HG03064 (cell line): ENCODE results near the gene TOX3.

ENCODE experiments used
- ATAC-seq: cut with Tn5 transposase; IDR thresholded peaks from one replicate; pipeline ENCODE4 v1.9.1; 2021; ENCODE audit warnings: low read depth; ENCODE audit not compliant: unreplicated experiment

Gene TOX3

DNA sequence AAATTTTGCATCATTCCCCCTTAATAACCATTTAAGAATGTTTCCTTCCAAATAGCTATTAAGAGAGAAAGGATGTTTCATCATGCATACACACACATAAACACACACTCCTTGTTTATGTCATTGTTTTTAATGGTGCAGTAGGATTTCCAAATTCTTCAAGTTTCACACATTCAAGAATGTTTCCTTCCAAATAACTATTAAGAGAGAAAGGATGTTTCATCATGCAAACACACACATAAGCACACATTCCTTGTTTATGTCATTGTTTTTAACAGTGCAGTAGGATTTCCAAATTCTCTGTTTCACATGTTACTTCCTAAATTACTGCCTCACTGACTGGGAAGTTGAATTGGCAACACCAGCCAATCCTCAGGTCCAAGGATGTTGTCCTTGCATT, 7.8 kb downstream of the TOX3 start:
- no peak for ATAC-seq

DNA sequence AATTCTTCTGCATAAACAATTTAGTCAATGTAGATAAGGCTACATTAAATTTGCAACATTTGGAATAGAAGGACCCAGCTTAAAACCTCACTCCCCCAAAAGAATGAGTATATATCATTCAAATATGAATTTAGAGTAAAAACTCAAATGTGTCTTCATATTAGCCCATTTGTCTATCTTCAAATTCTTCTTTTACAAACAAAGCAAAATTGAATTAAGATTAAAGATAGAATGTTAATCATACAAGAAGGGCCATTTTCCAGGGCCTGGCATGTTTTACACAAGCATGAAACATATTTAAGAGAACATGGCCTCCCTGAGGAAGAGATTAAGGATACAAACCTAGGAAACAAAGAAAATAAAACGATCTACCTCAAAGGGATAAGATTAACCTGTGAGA, 8.4 kb downstream of the TOX3 start:
- no peak for ATAC-seq

DNA sequence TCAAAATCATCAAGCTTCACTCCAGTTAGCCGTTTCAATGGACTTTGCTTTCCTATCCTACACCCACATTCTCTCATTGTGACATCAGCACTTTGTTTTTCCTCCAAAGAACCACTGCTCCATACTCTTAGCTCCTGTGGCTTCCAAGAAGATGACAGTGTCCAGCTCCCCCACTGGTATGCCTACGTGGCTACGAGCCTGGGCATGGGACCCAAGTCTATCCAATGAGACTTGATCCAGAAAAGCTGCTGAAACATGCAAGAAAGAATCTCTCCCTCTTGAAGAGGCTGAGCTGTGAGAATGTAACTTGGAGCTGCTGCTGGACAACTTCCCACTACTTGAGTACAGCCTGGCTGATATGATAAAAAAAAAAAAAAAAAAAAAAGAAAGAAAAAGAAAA, 9.4 kb downstream of the TOX3 start:
- ATAC-seq, result no peak

DNA sequence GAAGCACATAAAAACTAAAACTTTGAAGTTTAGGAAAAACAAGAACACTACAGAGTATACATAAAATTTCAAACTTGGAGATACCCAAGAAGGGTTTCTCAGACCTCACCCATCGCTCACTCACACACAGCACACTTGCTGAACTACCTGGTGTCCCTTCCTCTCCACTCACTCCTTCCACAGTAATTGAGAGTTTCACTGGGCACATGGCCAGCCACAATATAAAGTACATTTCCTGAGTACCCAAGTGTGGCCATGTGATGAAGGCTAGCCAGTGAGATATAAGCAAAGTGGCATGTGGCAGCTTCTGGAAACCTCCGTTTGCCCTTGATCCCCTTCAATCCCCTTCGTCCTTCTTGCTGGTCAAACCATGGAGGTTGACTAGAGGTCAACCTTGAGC, 11.9 kb downstream of the TOX3 start:
- ATAC-seq, result no peak

DNA sequence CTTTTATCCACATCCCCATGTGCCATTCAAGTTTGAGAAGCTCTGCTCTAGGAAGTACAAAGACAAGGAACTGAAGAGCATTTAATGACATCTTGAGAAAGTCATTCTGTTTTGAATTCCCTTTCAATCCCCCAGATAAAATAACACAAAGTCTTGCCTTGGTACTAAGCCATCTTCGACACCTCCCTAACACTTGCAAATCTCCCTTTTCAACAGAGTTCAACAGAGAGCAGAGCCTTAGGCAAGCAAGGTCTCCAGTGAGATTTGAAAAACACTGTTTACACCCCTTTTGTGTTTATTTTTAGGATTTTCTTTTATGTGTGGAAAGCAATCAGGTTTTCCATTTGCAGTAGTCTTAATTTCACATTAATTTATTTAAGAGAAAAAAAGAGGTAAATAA, 13.6 kb downstream of the TOX3 start:
- ATAC-seq, result no peak

DNA sequence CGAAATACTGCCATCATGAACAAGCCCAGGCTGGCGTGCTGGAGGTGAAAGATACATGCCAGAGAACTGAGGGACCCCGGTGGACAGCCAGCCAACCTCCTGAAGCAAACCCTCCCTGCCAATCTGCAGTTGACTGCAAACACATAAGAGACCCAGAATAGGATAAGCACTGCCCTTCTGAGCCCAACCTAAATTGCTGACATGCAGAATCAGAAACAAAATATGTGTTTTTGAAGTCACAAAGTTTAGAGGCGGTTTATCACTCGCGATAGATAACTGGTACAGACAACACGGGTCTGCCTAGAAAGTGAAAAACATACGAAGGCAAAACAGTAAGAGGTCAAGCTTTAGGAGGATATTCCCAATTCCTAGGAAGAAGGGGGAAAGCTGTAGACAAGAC, 14.6 kb downstream of the TOX3 start:
- ATAC-seq, result no peak

DNA sequence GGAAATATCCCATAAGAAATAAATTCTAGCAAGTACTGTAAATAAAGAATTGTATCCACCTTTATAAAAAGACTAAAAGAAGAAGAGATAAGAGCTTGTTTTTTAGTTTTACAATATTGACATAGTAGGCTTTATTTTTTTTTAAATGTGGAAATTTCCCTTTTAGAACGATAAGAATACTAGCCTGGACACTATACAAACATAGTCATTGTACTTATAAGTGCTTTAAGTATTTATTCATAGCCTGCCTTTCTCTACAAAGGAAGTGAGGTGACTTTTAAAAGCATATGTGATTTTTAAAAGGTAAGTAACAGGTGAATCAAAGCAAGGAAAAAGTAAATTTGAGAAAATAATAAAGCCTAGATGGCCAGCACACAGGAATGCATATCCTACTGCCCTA, 17.7 kb downstream of the TOX3 start:
- no peak for ATAC-seq

DNA sequence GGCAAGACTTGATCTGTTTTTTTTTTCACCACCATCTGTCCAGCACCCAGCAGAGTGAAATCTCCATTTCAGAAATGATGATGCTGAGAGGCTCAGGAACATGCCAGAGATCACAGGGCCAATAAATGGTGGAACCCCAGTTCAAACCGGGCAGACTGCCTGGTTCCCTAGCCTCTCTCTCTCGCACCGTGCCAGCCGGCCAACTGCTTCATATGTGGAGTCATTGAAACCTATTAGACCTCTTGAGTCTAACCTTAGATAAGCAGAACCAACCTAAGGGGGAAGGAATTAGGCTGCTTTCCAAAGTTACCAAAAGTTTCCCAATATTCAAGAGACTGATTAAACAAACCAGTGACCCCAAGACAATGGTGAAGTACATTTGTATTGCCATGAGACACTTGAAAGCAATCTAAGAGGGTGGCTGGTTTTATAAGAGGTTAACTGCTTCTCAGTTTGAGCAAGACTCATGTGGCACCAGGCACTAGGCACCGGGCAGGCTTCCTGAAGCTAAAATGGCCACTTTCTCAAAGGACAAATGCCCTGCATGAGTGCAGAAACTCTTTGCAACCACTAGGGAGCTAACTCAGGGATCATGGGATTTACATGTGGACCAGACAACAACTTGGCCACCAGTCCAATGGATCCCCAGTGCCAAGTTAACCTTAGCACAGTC, 18.4 kb downstream of the TOX3 start:
- ATAC-seq, result no peak

DNA sequence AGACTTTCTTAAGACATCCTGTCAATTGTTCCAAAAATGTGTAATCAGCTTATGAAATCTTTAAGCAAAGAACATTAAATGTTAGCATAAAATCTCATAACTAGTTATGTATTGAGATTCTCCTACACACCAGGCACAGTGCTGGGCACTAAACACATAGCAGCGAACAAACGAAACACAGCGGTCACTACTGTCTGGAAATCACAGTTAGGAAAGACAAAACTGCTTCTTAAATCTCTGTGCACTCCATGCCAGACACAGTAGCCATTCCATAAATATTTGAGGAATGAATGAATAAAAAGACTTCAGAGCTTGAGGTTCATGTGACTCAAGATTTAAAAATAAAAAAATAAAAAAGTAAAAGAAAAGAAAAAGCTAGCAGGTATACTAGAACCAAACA, 20.1 kb downstream of the TOX3 start:
- ATAC-seq, result no peak

DNA sequence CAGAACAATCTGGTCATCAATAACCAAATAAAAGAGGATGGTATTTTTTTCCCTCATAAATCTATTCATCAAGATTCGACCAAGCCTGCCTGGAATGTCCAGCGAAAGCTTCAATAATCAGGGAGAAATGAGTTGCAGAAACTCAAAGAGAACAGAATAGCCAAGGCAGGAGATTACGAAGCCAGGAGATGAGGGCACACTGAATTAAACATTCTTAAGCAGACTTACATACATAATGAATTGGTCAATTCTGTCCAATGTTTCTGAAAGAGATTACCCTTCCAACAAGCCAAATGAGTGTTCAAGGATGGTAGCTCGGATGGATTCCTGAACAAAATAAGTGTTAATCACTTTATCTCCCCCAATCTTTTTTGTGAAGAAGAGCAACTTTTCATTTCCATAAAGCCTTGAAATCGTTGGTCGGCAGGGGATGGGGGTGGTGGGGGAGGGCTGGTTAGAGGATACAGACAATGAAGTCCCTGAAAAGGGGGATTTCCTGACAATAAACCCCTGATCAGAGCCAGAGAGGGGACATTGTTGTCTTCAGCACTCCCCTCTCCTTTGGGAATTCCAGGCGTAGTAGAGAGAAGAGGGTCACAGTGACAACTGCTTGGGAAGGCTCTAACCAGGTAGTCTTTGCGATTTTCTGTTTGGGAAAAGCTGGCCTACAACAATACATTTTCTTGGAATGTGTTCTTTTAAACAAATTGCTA, 20.7 kb downstream of the TOX3 start:
- no peak for ATAC-seq

DNA sequence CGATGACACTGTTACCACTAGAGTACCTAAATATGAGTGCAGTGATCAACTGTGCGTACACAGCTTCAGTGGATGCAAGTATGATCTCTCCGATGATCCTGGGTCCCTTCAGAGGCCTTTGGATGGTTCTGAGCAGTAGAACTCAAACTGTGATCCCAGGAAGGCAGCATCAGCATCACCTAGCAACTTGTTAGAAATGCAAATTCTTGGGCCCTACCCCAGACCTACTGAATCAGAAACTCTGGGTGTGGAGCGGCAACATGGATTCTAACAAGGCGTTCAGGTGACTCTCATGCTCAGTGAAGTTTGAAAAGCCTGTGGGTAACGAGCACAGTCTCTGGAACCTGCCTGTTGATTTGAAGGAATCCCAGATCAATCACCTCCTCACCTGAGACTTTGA, 25.4 kb downstream of the TOX3 start:
- no peak for ATAC-seq

DNA sequence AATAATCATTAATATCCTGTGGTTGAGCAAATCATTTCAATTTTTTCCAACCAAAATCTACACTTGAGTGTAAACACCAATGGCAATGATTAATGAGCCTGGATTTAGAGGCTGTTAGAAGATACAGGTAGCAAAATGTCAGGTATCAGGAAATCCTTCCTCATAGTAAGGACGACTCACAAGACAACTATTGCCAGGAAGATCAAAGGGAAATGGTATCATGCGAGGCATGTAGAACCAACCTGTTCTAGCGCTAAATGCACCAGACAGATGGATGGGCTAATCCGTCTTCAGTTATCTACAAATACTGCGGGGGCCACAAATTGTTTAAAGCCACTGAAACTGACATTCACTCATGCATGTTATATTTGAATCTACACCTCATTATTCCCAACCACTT, 28.1 kb downstream of the TOX3 start:
- ATAC-seq, result no peak

DNA sequence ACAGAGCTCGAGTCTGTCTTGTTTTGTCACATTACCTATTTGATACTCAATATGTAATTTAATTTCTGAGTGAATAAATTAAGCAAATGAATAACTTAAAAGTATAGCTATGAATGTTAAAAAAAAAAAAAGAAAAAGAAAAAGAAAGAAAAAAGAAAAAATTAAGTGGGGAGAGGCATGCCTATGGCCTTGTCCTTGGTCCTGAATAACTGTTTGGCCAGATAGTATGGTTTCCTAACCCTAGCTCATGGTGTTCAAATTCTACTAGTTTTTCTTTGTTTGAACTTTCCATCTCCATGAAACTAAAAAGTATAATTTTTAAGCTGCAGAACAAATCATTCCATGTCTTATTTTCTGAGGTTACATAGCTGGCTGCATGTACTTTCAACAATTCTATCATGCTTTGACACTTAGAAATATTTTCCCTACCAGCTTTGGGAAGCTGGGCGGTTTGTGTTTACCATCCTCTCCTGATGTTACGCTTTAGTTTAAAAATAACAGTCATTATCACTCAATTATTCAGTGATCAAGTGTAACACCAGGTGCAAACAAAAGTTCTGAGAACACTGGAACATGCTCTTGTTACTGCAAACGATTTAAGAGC, 31.8 kb downstream of the TOX3 start:
- no peak for ATAC-seq

DNA sequence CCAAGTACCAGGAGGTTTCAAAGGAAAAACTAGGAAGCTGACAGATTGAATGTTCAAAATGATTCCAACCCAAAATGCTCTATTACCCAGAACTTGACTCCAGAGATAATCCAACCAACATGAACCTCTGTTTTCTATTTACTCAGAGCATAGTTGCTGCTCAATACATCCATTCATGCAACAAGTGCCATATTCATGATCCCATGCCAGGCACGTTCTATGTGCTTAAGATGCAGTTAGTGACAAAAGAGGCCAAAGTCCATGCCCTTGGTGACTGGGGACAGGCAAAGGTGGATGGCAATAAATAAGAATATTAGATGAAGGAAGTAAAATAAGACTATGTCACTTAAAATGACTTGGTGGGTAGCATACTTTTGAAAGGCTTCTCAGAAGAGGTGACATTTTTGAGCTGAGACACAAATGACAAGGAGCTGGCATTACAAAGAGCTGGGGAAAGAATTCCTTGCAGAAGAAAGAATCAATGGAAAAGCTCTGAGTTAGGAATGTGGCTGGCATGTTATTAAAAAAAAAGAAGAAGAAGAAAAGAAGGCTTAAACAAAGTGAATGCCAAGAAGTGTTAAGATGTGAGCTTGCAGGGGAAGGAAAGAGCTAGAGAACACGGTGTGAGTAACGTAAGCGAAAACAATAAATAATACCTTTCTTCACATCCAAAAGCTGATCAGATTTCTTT, 34.5 kb downstream of the TOX3 start:
- no peak for ATAC-seq

DNA sequence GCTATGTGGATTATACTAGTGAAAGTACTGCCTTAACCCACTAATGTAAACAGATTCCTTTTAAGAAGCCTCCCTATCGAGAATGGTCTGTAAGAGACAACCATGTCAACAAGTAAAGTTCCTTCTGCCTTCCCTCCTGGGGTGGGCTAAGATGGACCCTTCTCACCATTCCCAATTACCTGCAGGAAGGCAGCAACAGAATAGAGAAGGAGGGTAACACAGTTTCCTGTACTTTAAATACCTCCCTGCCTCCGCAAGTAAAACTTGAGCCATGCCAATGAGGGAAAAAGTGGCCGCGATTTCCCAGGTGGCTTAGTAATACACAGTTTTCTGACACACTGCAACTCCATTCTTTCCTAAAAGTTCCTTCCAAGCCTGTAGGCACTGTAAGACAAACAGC, 45.2 kb downstream of the TOX3 start:
- ATAC-seq, result no peak

DNA sequence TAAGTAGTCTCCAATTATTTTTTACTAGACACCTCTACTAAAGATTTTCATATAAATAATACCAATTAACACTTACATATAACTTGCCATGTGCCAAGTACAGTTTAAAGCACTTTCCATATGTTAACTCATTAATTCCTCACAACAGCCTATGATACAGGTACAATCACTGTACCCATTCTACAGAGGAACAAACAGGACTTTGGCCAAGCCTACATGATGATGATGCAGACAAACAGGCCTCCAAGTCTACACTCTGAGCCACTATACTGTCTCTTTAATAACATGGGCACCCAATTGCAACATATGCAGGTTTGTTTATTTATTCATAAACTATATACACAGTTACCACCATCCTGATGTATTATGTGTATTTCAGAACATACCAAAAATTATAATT, 46.0 kb downstream of the TOX3 start:
- no peak for ATAC-seq

DNA sequence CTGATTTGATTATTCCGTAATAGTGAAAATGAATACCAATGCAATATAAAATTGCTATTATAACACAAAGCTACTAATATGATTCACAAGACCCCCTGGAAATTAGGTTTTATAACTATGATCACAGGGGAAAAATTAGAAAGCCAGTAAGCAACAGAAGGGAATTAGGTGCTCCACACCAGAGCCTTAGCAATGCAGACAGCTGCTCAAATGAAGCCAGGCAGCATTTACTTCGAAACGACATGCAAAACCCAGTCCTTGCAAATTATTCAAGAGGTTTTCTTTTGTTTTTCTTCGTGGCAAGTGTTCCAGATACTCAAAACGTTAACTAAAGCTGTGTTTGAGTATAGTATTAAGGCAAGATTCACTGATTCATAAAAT, 47.9 kb downstream of the TOX3 start:
- no peak for ATAC-seq

DNA sequence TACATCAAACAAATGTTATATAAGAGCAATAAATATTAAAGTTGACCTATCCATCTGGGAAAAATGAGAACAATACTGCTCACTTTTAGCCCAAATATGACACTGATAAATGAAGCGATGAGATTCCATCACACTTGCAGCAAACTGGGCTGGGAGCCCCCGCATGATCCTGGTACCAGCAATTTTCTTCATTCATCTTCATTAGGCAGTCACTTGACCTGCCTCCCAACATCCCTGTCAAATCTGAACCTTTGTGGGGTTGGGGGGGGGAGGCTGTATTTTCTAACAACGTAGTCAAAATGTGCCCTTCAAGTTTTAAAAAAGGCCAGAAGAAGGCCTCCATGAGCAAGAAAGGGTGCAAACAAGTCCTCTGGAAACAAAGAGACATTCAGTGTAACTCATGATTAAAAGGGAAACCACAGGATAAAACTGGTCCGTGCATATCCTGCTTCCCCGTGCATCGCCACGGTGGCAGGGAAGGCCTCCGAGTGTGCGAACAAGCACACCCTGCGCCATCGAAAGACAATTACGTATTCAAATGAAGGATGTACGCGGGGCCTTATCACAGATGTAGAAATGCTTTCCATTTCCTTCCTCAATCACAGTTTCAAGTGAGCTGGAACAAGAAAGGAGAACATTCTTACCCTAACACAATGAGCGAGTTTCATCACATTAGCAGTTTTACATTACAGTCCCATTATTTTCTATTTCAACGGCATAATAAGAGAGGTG, 48.4 kb downstream of the TOX3 start:
- no peak for ATAC-seq

DNA sequence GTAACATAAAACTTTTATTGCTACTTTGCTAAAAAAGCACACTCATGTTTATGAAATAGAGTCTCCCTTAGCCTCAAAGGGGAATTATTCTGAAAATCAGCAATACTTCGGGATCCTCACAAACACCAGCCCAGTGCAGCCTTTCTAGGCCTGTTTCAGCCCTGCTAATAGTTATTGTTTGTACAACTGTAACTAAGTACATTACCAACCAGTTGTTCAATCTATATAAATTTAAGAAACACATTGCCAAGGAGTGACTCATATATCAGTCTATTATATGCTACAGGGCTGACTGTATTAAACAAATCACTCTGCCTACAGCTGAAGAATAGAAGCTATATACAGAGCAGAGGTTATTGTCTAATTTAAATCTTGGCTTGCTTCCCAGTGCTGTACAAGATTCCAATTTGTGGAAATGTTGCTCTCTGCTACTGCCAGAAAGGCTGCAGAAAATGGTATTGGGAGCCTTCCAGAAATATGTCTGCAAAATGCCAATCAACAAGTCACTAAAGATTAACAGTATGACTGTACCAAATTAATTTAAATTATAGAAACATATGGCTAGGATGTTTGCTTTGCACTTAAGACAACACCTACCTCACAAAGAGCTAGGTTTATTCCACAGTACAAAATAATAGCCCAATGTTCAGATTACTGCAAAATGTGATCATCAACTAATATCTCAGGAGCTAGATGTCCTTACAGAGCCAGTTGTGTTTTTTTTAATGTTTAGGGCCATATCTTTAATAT, 49.7 kb downstream of the TOX3 start:
- ATAC-seq, result no peak
